Right lobe of liver (tissue), 4 donors: ENCODE data around the gene KIR3DL3.
"Not testable (repeated sequence)": the region's sequence is repeated elsewhere in the genome, so short reads cannot be mapped to it uniquely, and the experiment has no call there.

Experiments
- POLR2A ChIP-seq: fragments of 450-650 bp; IDR thresholded peaks from one replicate; pipeline ENCODE4 v1.6.1; 2017; ENCODE audit warnings: antibody characterized with exemption, mild to moderate bottlenecking
- TF ChIP-seq, protein P1 (sequence below), 4 donors: fragments of 200-600 bp in 3 of 4; fragments of 450-650 bp in 1 of 4; IDR thresholded peaks; one replicate each; pipeline versions ENCODE4 v1.5.1 to v1.8.0; 2016 to 2022; ENCODE audit warnings: antibody characterized with exemption in 4 of 4, mild to moderate bottlenecking in 2 of 4
- donor health status: DM: no; HTN: no; CAD: no.
- donor health status: DM: no; HTN: no; CAD: no.
- donor health status: DM: no; HTN: yes; CAD: no.

DNA sequence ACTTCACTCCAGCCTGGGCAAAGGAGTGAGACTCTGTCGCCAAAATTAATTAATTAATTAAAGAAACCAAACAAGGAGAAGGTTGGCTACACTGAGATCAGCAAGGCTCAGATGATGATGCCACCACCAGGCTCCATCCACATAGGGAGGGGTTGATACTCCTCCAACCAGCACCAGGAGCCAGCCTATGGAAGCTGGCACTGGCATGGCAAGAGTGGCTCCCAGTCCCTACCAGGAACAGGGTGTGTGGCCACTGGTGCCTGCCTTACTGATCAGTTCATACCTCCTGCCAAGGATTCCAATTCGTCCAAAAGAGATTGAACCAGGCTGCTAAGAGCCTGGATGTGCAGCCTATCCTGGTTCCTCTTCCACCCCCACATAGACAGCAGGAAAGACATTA lies 48.4 kb downstream of the KIR3DL3 start:
- TF ChIP-seq, protein P1, sequence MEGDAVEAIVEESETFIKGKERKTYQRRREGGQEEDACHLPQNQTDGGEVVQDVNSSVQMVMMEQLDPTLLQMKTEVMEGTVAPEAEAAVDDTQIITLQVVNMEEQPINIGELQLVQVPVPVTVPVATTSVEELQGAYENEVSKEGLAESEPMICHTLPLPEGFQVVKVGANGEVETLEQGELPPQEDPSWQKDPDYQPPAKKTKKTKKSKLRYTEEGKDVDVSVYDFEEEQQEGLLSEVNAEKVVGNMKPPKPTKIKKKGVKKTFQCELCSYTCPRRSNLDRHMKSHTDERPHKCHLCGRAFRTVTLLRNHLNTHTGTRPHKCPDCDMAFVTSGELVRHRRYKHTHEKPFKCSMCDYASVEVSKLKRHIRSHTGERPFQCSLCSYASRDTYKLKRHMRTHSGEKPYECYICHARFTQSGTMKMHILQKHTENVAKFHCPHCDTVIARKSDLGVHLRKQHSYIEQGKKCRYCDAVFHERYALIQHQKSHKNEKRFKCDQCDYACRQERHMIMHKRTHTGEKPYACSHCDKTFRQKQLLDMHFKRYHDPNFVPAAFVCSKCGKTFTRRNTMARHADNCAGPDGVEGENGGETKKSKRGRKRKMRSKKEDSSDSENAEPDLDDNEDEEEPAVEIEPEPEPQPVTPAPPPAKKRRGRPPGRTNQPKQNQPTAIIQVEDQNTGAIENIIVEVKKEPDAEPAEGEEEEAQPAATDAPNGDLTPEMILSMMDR (IDR thresholded peaks at IDR 0.05), result not testable (repeated sequence)
- TF ChIP-seq POLR2A, result not testable (repeated sequence)
